Measurements from ENCODE around the gene ESPL1. TPM values are rescaled to one million over a fixed set of nuclear protein-coding genes. Genes with fewer than 3 reads are reported as not detected.

ESPL1 gene
- total and polyA plus RNA-seq, 2 of the 13 experiments (the other 11 are each of a cell fraction or from before 2014, with no cell fraction given): 5.8 to 11.5 TPM

- peak; percentile 49; the same call in 1 of the 2 replicates for TF ChIP-seq DRAP1 (CRISPR knock-in tag; IDR thresholded peaks at IDR 0.05)
- peak; percentile 57 for TF ChIP-seq RAD21 (CRISPR knock-in tag; IDR thresholded peaks at IDR 0.05)
- no peak for TF ChIP-seq NR1H2 (CRISPR knock-in tag; IDR thresholded peaks at IDR 0.05; ENCODE audit: borderline replicate concordance, low read depth)
- TF ChIP-seq ZNF562 (CRISPR knock-in tag; IDR thresholded peaks at IDR 0.05; ENCODE audit: borderline replicate concordance): no peak
- TF ChIP-seq HMG20A (CRISPR knock-in tag; IDR thresholded peaks at IDR 0.05; ENCODE audit: borderline replicate concordance): no peak
- no peak for TF ChIP-seq ZNF704 (CRISPR knock-in tag; IDR thresholded peaks at IDR 0.05; ENCODE audit: borderline replicate concordance)
- no peak for TF ChIP-seq TFE3 (CRISPR knock-in tag; IDR thresholded peaks at IDR 0.05)
- TF ChIP-seq ZNF484 (CRISPR knock-in tag; IDR thresholded peaks at IDR 0.05; ENCODE audit: borderline replicate concordance, low read depth): no peak
- TF ChIP-seq KDM5A (IDR thresholded peaks at IDR 0.05; ENCODE audit: borderline replicate concordance, low read length): peak; percentile 58; the same call in 1 of the 2 replicates
- no peak for TF ChIP-seq HHEX (CRISPR knock-in tag; IDR thresholded peaks at IDR 0.05)
- TF ChIP-seq ZFP1 (CRISPR knock-in tag; IDR thresholded peaks at IDR 0.05): no peak
- no peak for TF ChIP-seq ZNF550 (CRISPR knock-in tag; IDR thresholded peaks at IDR 0.05; ENCODE audit: borderline replicate concordance)
- no peak for TF ChIP-seq JARID2 (CRISPR knock-in tag; IDR thresholded peaks at IDR 0.05; ENCODE audit: insufficient replicate concordance)
- no peak for TF ChIP-seq FOXO4 (CRISPR knock-in tag; conservative IDR thresholded peaks at IDR 0.05)
- TF ChIP-seq ZNF777 (CRISPR knock-in tag; IDR thresholded peaks at IDR 0.05): no peak
- TF ChIP-seq PAF1 (CRISPR knock-in tag; IDR thresholded peaks at IDR 0.05): no peak
- TF ChIP-seq TP53 (CRISPR knock-in tag; conservative IDR thresholded peaks at IDR 0.05): no peak
- no peak for TF ChIP-seq PTBP1 (IDR thresholded peaks at IDR 0.05; ENCODE audit: low read depth, low read length, poor library complexity, severe bottlenecking)
- no peak for TF ChIP-seq ZHX2 (IDR thresholded peaks at IDR 0.05; ENCODE audit: low read depth)
- no peak for TF ChIP-seq ZHX2 (CRISPR knock-in tag; IDR thresholded peaks at IDR 0.05; ENCODE audit: borderline replicate concordance)
- TF ChIP-seq ZNF382 (CRISPR knock-in tag; IDR thresholded peaks at IDR 0.05; ENCODE audit: borderline replicate concordance): no peak
These were observed at the start of gene ESPL1 (continued) for GRCh38 chr12:53267999-53268629.

Data from HepG2 (cell line).